Upper lobe of left lung (tissue), 6 donors: ENCODE data around the gene TXNDC2. TPM values are rescaled to one million over a fixed set of nuclear protein-coding genes. Genes with fewer than 3 reads are reported as not detected.
"Not testable (repeated sequence)": the region's sequence is repeated elsewhere in the genome, so short reads cannot be mapped to it uniquely, and the experiment has no call there.

Experiments
- ATAC-seq, 2 donors: fragments of 200-7000 bp; cut with Tn5 transposase; one replicate each; pipeline ENCODE4 v1.9.1; 2022; ENCODE audit warnings: mild to moderate bottlenecking in 2 of 2, moderate library complexity in 2 of 2; ENCODE audit not compliant: low FRiP score in 2 of 2
- DNase-seq, 2 donors: peaks; one replicate each; pipeline ENCODE4 v3.0.0-alpha.2; 2019 to 2020
- H3K27ac ChIP-seq, 4 donors: fragments of 200-600 bp; sonication (generic); one replicate each; pipeline ENCODE4 v1.5.1; 2016 to 2019
- H3K27me3 ChIP-seq, 4 donors: fragments of 200-600 bp; sonication (generic); one replicate each; pipeline ENCODE4 v1.5.1; 2017 to 2019
- H3K36me3 ChIP-seq, 4 donors: fragments of 200-600 bp; sonication (generic); one replicate each; pipeline ENCODE4 v1.5.1; 2016 to 2019
- H3K4me1 ChIP-seq, 4 donors: fragments of 200-600 bp; sonication (generic); one replicate each; pipeline ENCODE4 v1.5.1; 2018 to 2019
- H3K4me3 ChIP-seq, 4 donors: fragments of 200-600 bp; sonication (generic); one replicate each; pipeline ENCODE4 v1.5.1; 2017 to 2019; ENCODE audit warnings: mild to moderate bottlenecking in 2 of 4, moderate library complexity in 1 of 4
- H3K9me3 ChIP-seq, 4 donors: fragments of 200-600 bp; sonication (generic); one replicate each; pipeline ENCODE4 v1.5.1; 2018 to 2019
- CTCF ChIP-seq, 6 experiments: fragments of 450-650 bp in 4 of 6; fragments of 200-600 bp in 2 of 6; sonication (generic) in 2 of 6; IDR thresholded peaks; one replicate each; pipeline ENCODE4 v1.5.1; 2016 to 2019; ENCODE audit warnings: antibody characterized with exemption in 6 of 6
- EP300 ChIP-seq, 4 donors: sonication (generic); formaldehyde crosslinking; IDR thresholded peaks; one replicate each; pipeline ENCODE4 v1.5.1; 2017; ENCODE audit warnings: antibody characterized with exemption in 4 of 4, control low read depth in 2 of 4
- POLR2A ChIP-seq, 4 donors: fragments of 450-650 bp; IDR thresholded peaks; one replicate each; pipeline ENCODE4 v1.5.1; 2016 to 2017; ENCODE audit warnings: antibody characterized with exemption in 4 of 4, mild to moderate bottlenecking in 2 of 4
- POLR2AphosphoS5 ChIP-seq, 2 donors: sonication (generic); formaldehyde crosslinking; IDR thresholded peaks; one replicate each; pipeline ENCODE4 v1.5.1; 2017; ENCODE audit warnings: antibody characterized with exemption in 2 of 2
- WGBS, 2 donors: methylation state at CpG; one replicate each; pipeline ENCODE4 v1.1.5; 2017 to 2018; 5-methylcytosine and 5-hydroxymethylcytosine counted together
- total RNA-seq, 6 donors: library from RNA; depleted of rRNA in 4 of 6; stranded (reverse); fragments of >200 nt in 4 of 6; gene quantifications; one replicate each; pipeline versions ENCODE4 v1.1.0 to v1.2.1, GENCODE V29; 2016 to 2021
- donor health status: DM: no; HTN: no; CAD: no; lungs with moderate emphysema.
- donor health status: DM: no; HTN: yes; CAD: no; lungs with severe emphysema.

Gene TXNDC2
- total RNA-seq, 6 donors from 2014 or later = 0.30 to 0.49 (median 0.33) TPM; not detected in 3

GRCh38 chr18:9854801-9855676, 30.7 kb upstream of the TXNDC2 start:
- peak in 1 of 2 donors; percentile 70 for DNase-seq
- H3K27ac ChIP-seq = peak overlapping the region; percentile 75 to 83 (median 79)
- peaks cover 22 to 58% (median 39%) of the 10 kb centered on the region in 4 donors for H3K4me1 ChIP-seq

GRCh38 chr18:9855681-9856080, 30.1 kb upstream of the TXNDC2 start:
- peak in 1 of 2 donors; percentile 53 for ATAC-seq
- Histone ChIP-seq H3K9me3 (no peaks in the 10 kb centered on the region), H3K4me1 (peaks cover 22 to 56% (median 34%) of the 10 kb centered on the region in 4 donors), H3K27me3 (no peaks in the 10 kb centered on the region), H3K36me3 (peaks cover 0 to 9% (median 2%) of the 10 kb centered on the region in 4 donors), H3K27ac (peak overlapping the region; percentile 75 to 83 (median 79)), H3K4me3 (no peak overlapping the region)
- WGBS, 2 donors = 74 to 78% methylated on average over 9 of the region's 9 CpGs
- no peak for DNase-seq
- TF ChIP-seq POLR2A (IDR thresholded peaks at IDR 0.05) (no peak), EP300 (IDR thresholded peaks at IDR 0.05) (no peak)

More at GRCh38 chr18:9854801-9855676, 30.7 kb upstream of the TXNDC2 start:
- Histone ChIP-seq H3K27me3 (no peaks in the 10 kb centered on the region), H3K9me3 (no peaks in the 10 kb centered on the region), H3K36me3 (peaks cover 0 to 4% (median 1%) of the 10 kb centered on the region in 4 donors), H3K4me3 (no peak overlapping the region)
- WGBS, 2 donors = 65 to 71% methylated on average over 12 of the region's 12 CpGs
- TF ChIP-seq EP300 (IDR thresholded peaks at IDR 0.05) (peak; percentile 13 to 96 (median 67)), POLR2AphosphoS5 (IDR thresholded peaks at IDR 0.05) (peak in 1 of 2 donors; percentile 41), CTCF (IDR thresholded peaks at IDR 0.05) (no peak)
- ATAC-seq = peak; percentile 52 to 87

GRCh38 chr18:9856092-9856491, 29.7 kb upstream of the TXNDC2 start:
- H3K4me3 ChIP-seq = no peak overlapping the region
- TF ChIP-seq POLR2A (IDR thresholded peaks at IDR 0.05) (no peak), EP300 (IDR thresholded peaks at IDR 0.05) (no peak), CTCF (IDR thresholded peaks at IDR 0.05) (no peak), POLR2AphosphoS5 (IDR thresholded peaks at IDR 0.05) (no peak)
- peaks cover 0 to 9% (median 2%) of the 10 kb centered on the region in 4 donors for H3K36me3 ChIP-seq
- no peaks in the 10 kb centered on the region for H3K27me3 ChIP-seq
- 73 to 78% methylated on average over 3 of the region's 3 CpGs for WGBS, 2 donors
- peak overlapping the region; percentile 75 to 83 (median 79) for H3K27ac ChIP-seq
- DNase-seq (peak in 1 of 2 donors; percentile 56), ATAC-seq (peak in 1 of 2 donors; percentile 33)
- peaks cover 18 to 52% (median 30%) of the 10 kb centered on the region in 4 donors for H3K4me1 ChIP-seq
- no peaks in the 10 kb centered on the region for H3K9me3 ChIP-seq

- not testable (repeated sequence) for H3K4me3 ChIP-seq, H3K27me3 ChIP-seq, H3K9me3 ChIP-seq, DNase-seq, ATAC-seq, H3K36me3 ChIP-seq
- Histone ChIP-seq H3K27ac (peak overlapping the region; percentile 75 to 83 (median 79)), H3K4me1 (peaks cover 14 to 43% (median 24%) of the 10 kb centered on the region in 4 donors)
- WGBS, 2 donors = 97 to 98% methylated on average over 4 of the region's 4 CpGs
These were observed 28.2 kb upstream of the TXNDC2 start for GRCh38 chr18:9857479-9857998.

GRCh38 chr18:9858642-9859041, 27.1 kb upstream of the TXNDC2 start:
- no peak for ATAC-seq
- no peaks in the 10 kb centered on the region for H3K27me3 ChIP-seq
- WGBS, 2 donors = 97 to 100% methylated on average over 5 of the region's 5 CpGs
- no peak for DNase-seq
- H3K4me3 ChIP-seq = no peak overlapping the region
- H3K27ac ChIP-seq = peak overlapping the region in 1 of 4 donors; percentile 14
- H3K9me3 ChIP-seq = no peaks in the 10 kb centered on the region
- peaks cover 14 to 43% (median 20%) of the 10 kb centered on the region in 4 donors for H3K4me1 ChIP-seq
- TF ChIP-seq CTCF (IDR thresholded peaks at IDR 0.05) (no peak), POLR2AphosphoS5 (IDR thresholded peaks at IDR 0.05) (no peak), EP300 (IDR thresholded peaks at IDR 0.05) (no peak), POLR2A (IDR thresholded peaks at IDR 0.05) (no peak)
- H3K36me3 ChIP-seq = peaks cover 0 to 9% (median 2%) of the 10 kb centered on the region in 4 donors
